Activated CD4-positive, alpha-beta T cell treated with anti-CD3 and anti-CD28 coated beads, Interleukin-2, Interleukin-6, amounts not matched to agents 100 ng/mL and 50 ng/mL, durations not matched to agents 16 hours and 8 hours (primary cell): Measurements from ENCODE around the gene RESF1.
"Not testable (repeated sequence)": the region's sequence is repeated elsewhere in the genome, so short reads cannot be mapped to it uniquely, and the experiment has no call there.

ENCODE experiments used
- DNase-seq: peaks from one replicate; pipeline ENCODE4 v3.0.0-alpha.2; 2020

RESF1 gene

GRCh38 chr12:31959161-31959700, at the start of gene RESF1:
RESF1 (plus strand) TSS chr12:31959415; CDS start chr12:31980956, 21,541 bp downstream.
- peak; percentile 92 for DNase-seq

- DNase-seq, result no peak
These were observed 44.3 kb upstream of the RESF1 start for GRCh38 chr12:31914927-31915326.

GRCh38 chr12:31915446-31915845, 43.8 kb upstream of the RESF1 start:
- no peak for DNase-seq

- no peak for DNase-seq
These were observed 36.7 kb upstream of the RESF1 start for GRCh38 chr12:31922341-31923062.

- DNase-seq, result no peak
These were observed 36.2 kb upstream of the RESF1 start for GRCh38 chr12:31923063-31923412.

GRCh38 chr12:31928246-31929026, 30.8 kb upstream of the RESF1 start:
- peak; percentile 65 for DNase-seq

GRCh38 chr12:31929027-31929526, 30.1 kb upstream of the RESF1 start:
- DNase-seq, result no peak

- peak; percentile 15 for DNase-seq
These were observed 27.2 kb upstream of the RESF1 start for GRCh38 chr12:31931796-31932715.

- no peak for DNase-seq
These were observed 14.9 kb upstream of the RESF1 start for GRCh38 chr12:31944299-31944698.

GRCh38 chr12:31947971-31948370, 11.2 kb upstream of the RESF1 start:
- no peak for DNase-seq

- not testable (repeated sequence) for DNase-seq
These were observed 10.4 kb upstream of the RESF1 start for GRCh38 chr12:31948697-31949359.

- DNase-seq, result no peak
These were observed 9.1 kb upstream of the RESF1 start for GRCh38 chr12:31950088-31950487.

- DNase-seq, result no peak
These were observed 8.7 kb upstream of the RESF1 start for GRCh38 chr12:31950492-31950891.

- no peak for DNase-seq
These were observed 8.2 kb upstream of the RESF1 start for GRCh38 chr12:31951008-31951407.

- DNase-seq, result no peak
These were observed 7.3 kb upstream of the RESF1 start for GRCh38 chr12:31951939-31952338.

- DNase-seq, result no peak
These were observed 6.8 kb upstream of the RESF1 start for GRCh38 chr12:31952418-31952817.

- no peak for DNase-seq
These were observed 4.0 kb upstream of the RESF1 start for GRCh38 chr12:31954925-31955858.

- no peak for DNase-seq
These were observed 550 bp upstream of the RESF1 start for GRCh38 chr12:31958569-31959160.

GRCh38 chr12:31959701-31960391, 631 bp downstream of the RESF1 start:
- peak; percentile 75 for DNase-seq

GRCh38 chr12:31961137-31961536, 1.9 kb downstream of the RESF1 start:
- no peak for DNase-seq
